ENCODE data around the gene ZNF268. TPM values are rescaled to one million over a fixed set of nuclear protein-coding genes. Genes with fewer than 3 reads are reported as not detected.

Gene ZNF268
- total RNA-seq (28.6 and 30.0 TPM in 2 replicates), polyA plus RNA-seq (11.6 and 12.3 TPM in 2 replicates), polyA minus RNA-seq (ENCODE audit: low replicate concordance) (47.0 and 91.7 TPM in 2 replicates)
- 9.6 and 9.9 TPM in 2 replicates for polyA plus RNA-seq (2012)

DNA sequence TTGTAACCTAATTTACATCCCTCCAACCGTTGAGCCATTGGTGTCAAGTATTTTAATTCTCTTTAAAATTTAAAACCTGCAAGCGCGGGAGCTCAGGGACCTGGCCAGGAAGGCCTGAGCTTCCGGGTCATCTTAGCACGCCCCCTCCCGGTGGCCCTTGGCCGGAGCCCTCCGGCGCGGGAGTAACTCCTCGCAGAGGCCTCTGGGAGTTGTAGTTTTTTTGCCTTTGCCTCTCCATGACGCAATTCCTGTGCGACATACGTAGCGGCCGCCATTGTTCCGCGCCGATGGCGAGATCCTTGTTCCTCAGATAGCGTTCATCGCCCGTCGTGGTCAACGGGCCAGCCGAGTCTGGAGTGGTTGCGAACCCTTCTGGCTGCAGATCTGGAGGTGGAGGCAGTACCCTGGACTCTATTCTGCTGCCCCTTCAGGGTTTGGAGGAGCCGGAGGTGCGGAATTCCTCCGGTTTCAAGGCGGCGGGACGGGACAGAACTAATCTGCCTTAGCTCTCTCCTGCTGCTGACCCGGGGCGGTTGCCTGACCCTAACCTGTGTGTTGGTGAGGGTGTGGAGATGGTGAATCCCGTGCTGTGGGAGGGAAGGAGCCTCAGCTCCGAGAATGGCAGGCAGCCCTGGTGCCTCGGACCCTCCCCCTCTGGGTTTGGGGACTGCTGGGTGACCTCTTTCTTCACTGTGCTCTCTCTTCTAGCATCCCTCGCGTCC lies at the start of gene ZNF268:
Gene ZNF268, plus strand, starts transcription at position 258 of the 722 bp plus-strand sequence. CDS start 503 bp downstream, outside the sequence.
- H3K4me2 ChIP-seq (ENCODE audit: extremely low read depth, insufficient read depth, low read length) = peak within 1 kb of the TSS; percentile 88
- peak within 1 kb of the TSS; percentile 88 for H3K9ac ChIP-seq (ENCODE audit: insufficient read depth, low read length)
- H3K27ac ChIP-seq (ENCODE audit: insufficient read depth, low read length) = peak within 1 kb of the TSS; percentile 93
- TF ChIP-seq EZH2 (IDR thresholded peaks at IDR 0.05; ENCODE audit: low read length, missing control alignments) (no peak), CTCF (conservative IDR thresholded peaks at IDR 0.05 in 1 of 2, IDR thresholded peaks at IDR 0.05 in 1 of 2; ENCODE audit: low read depth in 1 of 2, low read length in 2 of 2) (peak; percentile 74 to 78)
- H3K27me3 ChIP-seq (ENCODE audit: control insufficient read depth, insufficient read depth, low read length) = no peaks in the 10 kb centered on the region
- peak within 1 kb of the TSS; percentile 99 for H2AFZ ChIP-seq (ENCODE audit: low read length)
- no peaks in the 10 kb centered on the region for H3K9me3 ChIP-seq (ENCODE audit: control insufficient read depth, insufficient read depth, low read depth, low read length)
- no peaks in the 10 kb centered on the region for H3K4me1 ChIP-seq (ENCODE audit: control insufficient read depth, extremely low read depth, insufficient read depth, low read length)
- H3K79me2 ChIP-seq (ENCODE audit: control insufficient read depth, insufficient read depth, low read length) = peaks cover 6% of the 10 kb centered on the region
- DNase-seq (ENCODE audit: low read depth in 2 of 2) = peak; percentile 85 to 96
- H3K36me3 ChIP-seq (ENCODE audit: control insufficient read depth, insufficient read depth, low read length) = peaks cover 2% of the 10 kb centered on the region
- H3K4me3 ChIP-seq (replicated peaks in 1 of 4; ENCODE audit: control extremely low read depth in 1 of 4, insufficient read depth in 1 of 4, low read depth in 3 of 4, low read length in 4 of 4) = peak within 1 kb of the TSS; percentile 88 to 100 (median 97)
- H4K20me1 ChIP-seq (ENCODE audit: control insufficient read depth, extremely low read depth, insufficient read depth, low read length) = no peaks in the 10 kb centered on the region

- H3K4me2 ChIP-seq (ENCODE audit: extremely low read depth, insufficient read depth, low read length) = no peak overlapping the region
- no peaks in the 10 kb centered on the region for H3K4me1 ChIP-seq (ENCODE audit: control insufficient read depth, extremely low read depth, insufficient read depth, low read length)
- H2AFZ ChIP-seq (ENCODE audit: low read length) = no peak overlapping the region
- TF ChIP-seq CTCF (conservative IDR thresholded peaks at IDR 0.05 in 1 of 2, IDR thresholded peaks at IDR 0.05 in 1 of 2; ENCODE audit: low read depth in 1 of 2, low read length in 2 of 2) (no peak), EZH2 (IDR thresholded peaks at IDR 0.05; ENCODE audit: low read length, missing control alignments) (no peak)
- H4K20me1 ChIP-seq (ENCODE audit: control insufficient read depth, extremely low read depth, insufficient read depth, low read length) = no peaks in the 10 kb centered on the region
- no peaks in the 10 kb centered on the region for H3K36me3 ChIP-seq (ENCODE audit: control insufficient read depth, insufficient read depth, low read length)
- no peaks in the 10 kb centered on the region for H3K27me3 ChIP-seq (ENCODE audit: control insufficient read depth, insufficient read depth, low read length)
- no peaks in the 10 kb centered on the region for H3K9me3 ChIP-seq (ENCODE audit: control insufficient read depth, insufficient read depth, low read depth, low read length)
- no peak for DNase-seq (ENCODE audit: low read depth in 2 of 2)
- no peaks in the 10 kb centered on the region for H3K79me2 ChIP-seq (ENCODE audit: control insufficient read depth, insufficient read depth, low read length)
- H3K27ac ChIP-seq (ENCODE audit: insufficient read depth, low read length) = no peak overlapping the region
- no peak overlapping the region for H3K4me3 ChIP-seq (replicated peaks in 1 of 4; ENCODE audit: control extremely low read depth in 1 of 4, insufficient read depth in 1 of 4, low read depth in 3 of 4, low read length in 4 of 4)
- H3K9ac ChIP-seq (ENCODE audit: insufficient read depth, low read length) = no peak overlapping the region
Observed at GRCh38 chr12:133135747-133136146, 45.5 kb upstream of the ZNF268 start.

DNA sequence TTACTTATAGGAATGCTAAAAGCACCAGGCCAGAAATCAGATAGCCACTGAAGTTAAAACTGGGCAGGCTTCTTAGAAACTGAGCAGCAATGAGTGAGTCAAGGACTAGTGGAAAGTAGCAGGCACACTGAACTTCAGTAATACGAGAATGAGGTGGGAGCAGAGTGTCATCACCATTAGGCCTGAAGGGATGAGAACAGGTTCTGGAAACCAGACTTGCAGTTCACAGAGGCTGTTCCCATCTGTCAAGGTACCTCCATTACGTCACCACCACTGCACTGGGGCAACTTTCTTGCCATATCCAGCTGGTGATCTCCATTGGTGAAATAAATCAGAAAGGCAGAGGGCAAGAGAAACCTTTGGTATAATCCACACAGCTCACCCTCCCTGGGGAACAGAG lies 35.3 kb upstream of the ZNF268 start:
- Histone ChIP-seq H3K9ac (ENCODE audit: insufficient read depth, low read length) (no peak overlapping the region), H3K27ac (ENCODE audit: insufficient read depth, low read length) (no peak overlapping the region), H3K4me2 (ENCODE audit: extremely low read depth, insufficient read depth, low read length) (no peak overlapping the region), H4K20me1 (ENCODE audit: control insufficient read depth, extremely low read depth, insufficient read depth, low read length) (no peaks in the 10 kb centered on the region), H3K36me3 (ENCODE audit: control insufficient read depth, insufficient read depth, low read length) (no peaks in the 10 kb centered on the region), H2AFZ (ENCODE audit: low read length) (no peak overlapping the region), H3K4me3 (replicated peaks in 1 of 4; ENCODE audit: control extremely low read depth in 1 of 4, insufficient read depth in 1 of 4, low read depth in 3 of 4, low read length in 4 of 4) (no peak overlapping the region), H3K9me3 (ENCODE audit: control insufficient read depth, insufficient read depth, low read depth, low read length) (no peaks in the 10 kb centered on the region), H3K79me2 (ENCODE audit: control insufficient read depth, insufficient read depth, low read length) (no peaks in the 10 kb centered on the region), H3K27me3 (ENCODE audit: control insufficient read depth, insufficient read depth, low read length) (no peaks in the 10 kb centered on the region), H3K4me1 (ENCODE audit: control insufficient read depth, extremely low read depth, insufficient read depth, low read length) (no peaks in the 10 kb centered on the region)
- no peak for DNase-seq (ENCODE audit: low read depth in 2 of 2)
- TF ChIP-seq CTCF (conservative IDR thresholded peaks at IDR 0.05 in 1 of 2, IDR thresholded peaks at IDR 0.05 in 1 of 2; ENCODE audit: low read depth in 1 of 2, low read length in 2 of 2) = no peak
- TF ChIP-seq EZH2 (IDR thresholded peaks at IDR 0.05; ENCODE audit: low read length, missing control alignments) = no peak
